T1000 (cell line): ENCODE data around the gene LDLRAD1.
A peak's percentile ranks its signal among the peaks of the same experiment; 100 is the strongest.
"Not testable (repeated sequence)": the region's sequence is repeated elsewhere in the genome, so short reads cannot be mapped to it uniquely, and the experiment has no call there.

ENCODE experiments used
- DNase-seq: peaks from one replicate; lab custom pipeline; 2025; ENCODE audit warnings: mixed read lengths; lab: John Stamatoyannopoulos, UW

LDLRAD1 gene

DNA sequence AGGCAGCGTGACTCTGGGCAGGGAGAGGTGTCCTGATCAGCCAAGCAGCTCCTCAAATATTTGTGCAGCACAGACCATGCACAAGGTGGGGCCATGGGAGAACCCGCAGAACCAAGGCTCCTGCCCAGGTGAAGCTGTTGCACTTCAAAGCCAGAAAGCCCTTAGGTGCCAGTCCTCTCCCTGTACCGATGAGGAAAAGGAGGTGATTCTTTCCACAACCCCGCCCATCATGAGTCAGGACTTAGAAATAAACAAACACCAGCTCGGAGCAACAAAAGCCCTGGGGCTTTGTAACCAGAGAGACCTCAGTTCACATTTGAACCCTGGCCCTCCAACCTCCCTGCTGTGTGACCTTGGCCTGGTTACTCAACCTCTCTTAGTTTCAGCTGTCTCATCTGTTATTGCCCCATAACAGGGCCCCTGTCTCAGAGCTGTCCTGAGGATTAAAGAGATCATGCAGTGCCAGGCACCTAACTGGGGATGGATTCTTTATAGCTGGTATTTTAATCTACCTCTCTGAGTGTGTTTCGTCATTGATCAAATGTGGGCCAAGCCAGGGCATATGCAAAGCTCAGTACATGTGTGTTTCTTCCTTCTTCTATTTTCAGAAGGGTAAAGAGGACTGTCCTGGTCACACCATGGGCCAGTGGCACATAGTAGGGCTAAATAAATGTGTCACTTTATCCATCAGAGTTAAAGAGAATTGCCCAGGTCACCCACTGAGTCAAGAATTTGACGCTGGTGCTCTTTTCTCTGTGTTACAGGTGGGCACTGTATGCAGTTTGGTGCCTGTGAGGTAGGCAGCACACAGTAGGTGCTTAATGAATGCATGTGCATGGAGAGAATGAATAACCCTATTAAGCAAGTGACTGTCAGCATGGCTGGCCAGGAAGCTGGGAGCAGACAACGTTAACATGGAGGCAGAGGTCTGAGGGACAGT, 1.4 kb downstream of the LDLRAD1 start:
- DNase-seq: peak; percentile 36

DNA sequence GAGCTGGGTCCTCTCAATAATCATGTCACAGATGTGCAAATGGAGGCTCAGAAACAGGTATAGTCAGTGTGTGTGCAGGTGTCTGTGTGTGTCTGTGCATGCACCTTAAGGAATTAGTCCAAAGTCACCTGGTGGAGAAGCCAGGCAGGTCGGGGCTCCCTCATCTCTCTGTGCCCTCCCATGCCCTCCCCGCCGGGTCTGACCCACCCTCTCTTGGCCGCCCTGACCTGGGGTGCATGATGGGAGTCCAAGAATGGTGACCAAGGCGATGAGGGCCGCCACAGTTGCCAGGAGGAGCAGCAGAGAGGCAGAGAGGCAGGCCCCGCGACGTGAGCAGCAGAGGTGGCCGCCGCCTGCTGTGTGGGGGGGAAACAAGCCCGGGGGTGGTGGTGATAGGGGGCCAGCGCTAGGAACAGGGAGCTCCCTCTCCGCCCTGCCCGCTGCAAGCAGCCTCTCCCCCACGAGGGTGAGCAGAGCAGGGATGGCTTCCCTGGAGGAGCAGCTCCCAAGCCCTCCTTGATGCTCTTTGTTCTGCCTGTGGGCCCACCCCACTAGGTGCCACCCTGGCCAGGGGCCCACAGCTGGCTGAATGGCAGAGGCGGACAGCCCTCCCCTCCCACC, 3.9 kb downstream of the LDLRAD1 start:
- DNase-seq: no peak

DNA sequence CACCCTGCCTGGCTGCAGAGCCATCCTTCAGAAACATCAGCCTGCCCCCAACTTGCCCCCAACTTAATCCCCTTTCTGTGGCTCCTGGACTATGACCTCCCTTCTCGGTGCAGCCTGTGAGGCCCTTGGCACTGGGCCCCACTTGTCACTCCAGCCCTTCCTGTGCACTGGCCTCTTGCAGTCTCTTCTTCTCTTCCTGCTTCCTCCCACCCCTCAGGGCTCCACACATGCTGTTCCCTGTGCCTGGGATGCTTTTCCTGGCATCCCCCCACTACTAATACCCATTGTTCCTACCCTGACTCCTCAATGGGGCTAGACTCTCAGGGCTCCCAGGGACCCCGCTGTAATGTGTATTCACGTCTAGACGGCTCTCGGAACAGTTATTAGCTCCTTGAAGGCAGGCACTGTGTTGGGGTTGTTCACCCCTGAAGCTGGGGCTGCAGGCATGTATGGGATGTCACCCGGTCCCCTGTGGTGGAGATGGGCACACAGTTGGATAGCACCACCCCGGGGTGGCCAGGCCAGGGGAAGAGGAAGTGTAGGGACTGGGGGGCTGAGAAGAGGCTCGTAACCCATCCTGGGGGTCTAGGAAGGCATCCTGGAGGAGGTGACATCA, 4.5 kb downstream of the LDLRAD1 start:
- DNase-seq: no peak

DNA sequence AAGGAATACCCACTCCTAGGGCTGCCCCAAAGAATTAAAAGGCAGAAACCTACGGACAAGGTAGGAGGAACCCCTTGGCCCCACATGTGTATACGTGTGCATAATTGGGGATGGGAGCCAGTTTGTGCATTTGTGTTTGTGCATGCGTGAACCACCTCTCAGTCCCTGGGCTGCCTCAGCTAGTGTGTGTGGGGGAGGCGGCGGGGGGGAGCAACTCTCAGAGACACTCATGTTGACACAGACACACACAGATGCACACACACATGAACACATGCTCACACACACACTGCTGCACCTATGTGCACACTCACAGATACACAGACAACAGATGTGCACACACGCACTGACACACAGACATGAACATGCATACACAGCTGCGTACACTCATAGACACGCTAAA, 5.1 kb downstream of the LDLRAD1 start:
- no peak for DNase-seq

DNA sequence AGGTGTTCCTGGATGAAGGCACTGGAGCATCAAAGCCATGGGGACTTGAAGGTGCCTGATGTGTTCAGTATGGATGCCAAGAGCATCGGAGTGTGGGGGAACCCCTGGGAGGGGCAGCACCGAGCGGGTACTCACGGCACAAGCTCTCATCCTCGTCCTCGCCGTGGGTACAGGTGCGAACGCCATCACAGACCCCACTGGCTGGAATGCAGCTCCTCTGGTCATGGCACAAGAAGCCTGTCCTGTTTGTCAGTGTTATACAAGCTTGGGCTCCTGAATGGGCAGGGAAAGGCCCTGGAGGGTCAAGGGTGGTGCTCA, 6.0 kb downstream of the LDLRAD1 start:
- no peak for DNase-seq

DNA sequence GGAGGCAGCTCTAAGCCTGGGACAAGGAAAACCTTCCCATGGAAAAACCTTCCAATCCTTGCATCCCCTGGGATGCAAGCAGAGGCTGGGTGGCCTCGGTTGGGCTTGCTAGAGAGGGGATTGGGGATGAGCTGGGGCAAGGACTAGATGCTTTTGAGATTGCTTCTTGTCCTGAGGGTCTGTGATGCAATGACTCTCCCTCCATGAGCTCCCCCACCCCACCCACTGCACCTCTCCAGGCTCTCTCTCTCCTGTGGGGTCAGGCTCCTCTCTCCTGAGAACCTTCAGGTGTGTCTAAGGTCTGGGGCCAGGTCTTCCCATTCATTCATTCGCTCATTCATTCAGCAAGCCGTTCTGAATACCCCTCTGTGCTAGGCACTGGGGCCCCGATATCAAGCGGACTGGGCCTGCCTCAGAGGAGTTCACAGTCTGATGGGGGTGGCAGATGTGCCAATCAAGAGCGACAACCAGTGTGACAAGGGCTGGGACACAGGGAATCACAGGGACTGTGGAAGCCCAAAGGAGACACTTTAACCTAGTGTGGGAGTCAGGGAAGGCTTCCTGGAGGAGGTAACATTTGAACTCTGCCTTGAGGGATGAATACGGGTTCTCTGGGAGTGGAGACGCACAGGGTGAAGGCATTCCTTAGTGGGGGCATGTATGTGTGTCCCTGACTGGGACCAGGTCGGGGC, 6.5 kb downstream of the LDLRAD1 start:
- DNase-seq: no peak

DNA sequence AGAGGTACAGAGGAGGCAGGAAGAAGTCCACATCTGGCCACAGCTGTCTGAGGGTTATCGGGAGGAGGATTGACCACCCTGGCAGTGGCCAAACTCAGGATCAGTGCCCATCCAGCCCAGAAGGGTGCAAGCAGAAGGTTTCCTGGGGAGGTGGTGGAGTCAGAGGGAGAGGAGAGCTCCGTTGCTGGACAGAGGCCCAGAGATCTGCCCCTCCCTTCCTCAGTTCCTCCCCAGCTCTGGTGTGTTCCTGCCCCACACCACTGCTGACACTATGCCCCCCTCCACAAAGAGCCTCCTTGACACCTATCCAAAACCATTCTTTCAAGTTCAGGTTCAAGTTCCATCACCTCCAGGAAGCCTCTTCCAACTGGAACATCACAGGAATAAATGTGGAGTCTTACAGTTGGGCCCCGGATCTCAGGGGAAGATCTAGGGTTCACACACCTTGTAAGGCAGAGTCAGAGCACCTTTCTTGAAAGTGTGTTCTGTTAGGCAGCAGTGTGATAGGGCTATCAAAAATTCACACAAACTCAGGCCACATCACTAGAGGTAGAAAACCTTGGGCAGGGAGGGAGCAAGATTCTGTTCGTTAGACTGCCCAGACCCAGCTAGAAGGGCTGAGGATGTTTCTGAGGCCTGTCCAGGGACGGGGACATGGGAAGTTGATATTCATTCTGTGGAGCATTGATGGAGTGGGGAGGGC, 7.4 kb downstream of the LDLRAD1 start:
- no peak for DNase-seq

DNA sequence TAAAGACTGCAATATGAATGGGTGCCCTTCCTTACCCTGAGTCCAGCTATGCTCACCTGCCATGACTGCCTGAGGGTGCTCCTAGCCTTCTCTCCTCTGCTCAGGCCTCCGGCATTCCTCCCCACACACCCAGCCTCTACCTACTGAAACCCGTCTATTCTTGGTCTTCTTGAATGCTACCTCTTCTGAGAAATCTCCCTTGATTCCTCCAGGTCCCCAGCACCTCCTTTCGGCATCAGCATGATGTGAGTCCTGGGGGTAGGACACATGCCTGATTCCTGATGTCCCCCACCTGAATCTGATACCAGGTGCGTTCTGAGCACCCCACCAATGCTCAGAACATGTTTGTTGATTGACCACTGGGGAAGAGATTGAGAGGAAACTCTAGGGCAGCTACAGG, 8.6 kb downstream of the LDLRAD1 start:
- DNase-seq: no peak

DNA sequence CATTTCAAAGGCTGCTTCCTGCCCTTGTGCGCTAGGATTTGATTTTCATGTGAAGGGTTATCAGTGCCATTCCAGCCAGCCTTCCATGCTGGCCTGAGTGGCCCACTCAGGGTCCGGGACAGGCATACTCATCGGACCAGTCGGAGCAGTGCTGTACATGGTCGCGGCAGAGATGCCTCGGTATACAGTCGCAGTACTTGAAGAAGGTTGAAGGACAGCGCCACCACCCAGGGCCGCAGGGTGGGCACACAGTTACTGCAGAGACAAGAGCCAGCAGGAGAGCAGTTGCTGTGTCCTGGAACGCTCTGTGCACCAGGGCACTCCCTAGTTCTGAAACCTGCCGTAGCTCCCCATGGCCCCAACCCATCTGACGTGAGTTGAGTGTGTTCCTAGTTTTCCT, 9.1 kb downstream of the LDLRAD1 start:
- DNase-seq: no peak

DNA sequence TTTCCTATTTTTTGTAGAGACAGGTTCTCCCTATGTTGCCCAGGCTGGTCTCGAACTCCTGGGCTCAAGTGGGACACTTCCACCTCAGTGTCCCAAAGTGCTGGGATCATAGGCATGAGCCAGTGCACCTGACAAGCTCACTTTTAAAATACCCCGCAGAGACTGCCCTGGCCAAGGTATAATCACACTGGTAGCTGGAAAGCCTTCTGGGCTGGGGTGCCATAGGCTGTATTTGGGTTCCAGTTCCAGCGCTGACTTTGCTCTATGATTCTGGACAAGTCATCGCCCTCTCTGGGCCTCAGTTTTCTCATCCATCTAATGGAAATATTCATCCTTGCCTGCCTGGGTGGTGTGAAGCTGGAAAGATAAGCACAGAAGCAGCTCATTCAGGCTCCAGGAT, 10.4 kb downstream of the LDLRAD1 start:
- DNase-seq: no peak

DNA sequence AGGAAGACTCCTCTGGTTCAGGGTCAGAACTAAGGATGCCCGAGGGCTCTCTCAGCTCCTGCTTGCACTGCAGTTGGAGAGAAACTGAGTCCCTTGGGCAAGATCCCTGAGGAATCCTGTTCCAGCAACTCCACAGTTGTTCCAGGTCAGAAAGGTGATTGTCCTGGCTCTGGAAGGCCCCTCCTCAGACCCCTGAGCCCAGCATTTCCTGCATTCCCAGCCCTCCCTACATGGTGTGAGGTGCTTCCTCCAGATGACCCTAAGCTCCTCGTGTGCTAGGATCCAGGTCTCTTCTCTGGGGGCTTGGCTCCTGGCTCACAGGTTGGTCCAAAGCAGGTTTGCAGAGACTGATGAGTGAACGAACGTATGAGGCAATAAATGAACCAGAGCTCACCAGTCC, 11.5 kb downstream of the LDLRAD1 start:
- DNase-seq: no peak

DNA sequence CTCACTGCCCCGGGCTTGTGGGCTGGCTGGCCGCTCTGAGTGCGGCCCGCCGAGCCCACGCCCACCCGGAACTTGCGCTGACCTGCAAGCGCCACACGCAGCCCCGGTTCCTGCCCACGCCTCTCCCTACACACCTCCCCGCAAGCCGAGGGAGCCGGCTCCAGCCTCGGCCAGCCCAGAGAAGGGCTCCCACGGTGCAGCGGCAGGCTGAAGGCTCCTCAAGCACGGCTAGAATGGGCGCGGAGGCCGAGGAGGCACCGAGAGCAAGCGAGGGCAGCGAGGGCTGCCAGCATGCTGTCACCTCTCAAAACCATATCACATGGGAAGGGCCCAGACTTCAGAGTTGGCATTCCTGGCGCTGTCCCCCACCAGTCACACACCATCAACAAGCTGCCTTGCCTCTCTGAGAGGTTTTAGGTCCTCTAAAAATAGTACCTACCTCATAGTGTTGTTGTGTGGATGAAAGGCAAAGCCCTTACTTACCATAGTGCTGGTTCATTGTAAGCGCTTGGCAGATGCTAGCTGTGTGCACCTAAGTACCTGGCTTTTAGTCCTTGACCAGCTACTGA, 13.4 kb downstream of the LDLRAD1 start:
- no peak for DNase-seq

DNA sequence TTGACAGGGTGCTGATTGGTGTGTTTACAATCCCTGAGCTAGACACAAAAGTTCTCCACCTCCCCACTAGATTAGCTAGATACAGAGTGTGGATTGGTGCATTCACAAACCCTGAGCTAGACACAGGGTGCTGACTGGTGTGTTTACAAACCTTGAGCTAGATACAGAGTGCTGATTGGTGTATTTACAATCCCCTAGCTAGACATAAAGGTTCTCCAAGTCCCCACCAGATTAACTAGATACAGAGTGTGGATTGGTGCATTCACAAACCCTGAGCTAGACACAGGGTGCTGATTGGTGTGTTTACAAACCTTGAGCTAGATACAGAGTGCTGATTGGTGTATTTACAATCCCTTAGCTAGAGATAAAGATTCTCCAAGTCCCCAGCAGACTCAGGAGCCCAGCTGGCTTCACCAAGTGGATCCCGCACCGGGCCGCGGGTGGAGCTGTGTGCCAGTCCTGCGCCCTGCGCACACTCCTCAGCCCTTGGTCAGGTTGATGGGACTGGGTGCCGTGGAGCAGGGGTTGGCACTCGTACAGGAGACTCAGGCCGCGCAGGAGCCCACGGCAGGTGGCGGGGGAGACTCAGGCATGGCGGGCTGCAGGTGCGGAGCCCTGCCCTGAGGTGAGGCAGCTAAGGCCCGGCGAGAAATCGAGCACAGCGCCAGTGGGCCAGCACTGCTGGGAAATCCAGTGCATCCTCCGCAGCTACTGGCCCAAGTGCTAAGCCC, 14.1 kb downstream of the LDLRAD1 start:
- DNase-seq: not testable (repeated sequence)

DNA sequence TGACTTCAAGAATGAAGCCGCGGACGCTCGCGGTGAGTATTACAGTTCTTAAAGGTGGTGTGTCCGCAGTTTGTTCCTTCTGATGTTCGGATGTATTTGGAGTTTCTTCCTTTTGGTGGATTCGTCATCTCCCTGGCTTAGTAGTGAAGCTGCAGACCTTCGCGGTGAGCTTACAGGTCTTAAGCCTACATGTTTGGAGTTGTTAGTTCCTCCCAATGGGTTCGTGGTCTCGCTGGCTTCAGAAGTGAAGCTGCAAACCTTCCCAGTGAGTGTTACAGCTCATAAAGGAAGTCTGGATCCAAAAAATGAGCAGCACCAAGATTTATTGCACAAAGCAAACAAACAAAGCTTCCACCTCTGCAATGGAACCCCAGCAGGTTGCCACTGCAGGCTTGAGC, 14.7 kb downstream of the LDLRAD1 start:
- DNase-seq: no peak

DNA sequence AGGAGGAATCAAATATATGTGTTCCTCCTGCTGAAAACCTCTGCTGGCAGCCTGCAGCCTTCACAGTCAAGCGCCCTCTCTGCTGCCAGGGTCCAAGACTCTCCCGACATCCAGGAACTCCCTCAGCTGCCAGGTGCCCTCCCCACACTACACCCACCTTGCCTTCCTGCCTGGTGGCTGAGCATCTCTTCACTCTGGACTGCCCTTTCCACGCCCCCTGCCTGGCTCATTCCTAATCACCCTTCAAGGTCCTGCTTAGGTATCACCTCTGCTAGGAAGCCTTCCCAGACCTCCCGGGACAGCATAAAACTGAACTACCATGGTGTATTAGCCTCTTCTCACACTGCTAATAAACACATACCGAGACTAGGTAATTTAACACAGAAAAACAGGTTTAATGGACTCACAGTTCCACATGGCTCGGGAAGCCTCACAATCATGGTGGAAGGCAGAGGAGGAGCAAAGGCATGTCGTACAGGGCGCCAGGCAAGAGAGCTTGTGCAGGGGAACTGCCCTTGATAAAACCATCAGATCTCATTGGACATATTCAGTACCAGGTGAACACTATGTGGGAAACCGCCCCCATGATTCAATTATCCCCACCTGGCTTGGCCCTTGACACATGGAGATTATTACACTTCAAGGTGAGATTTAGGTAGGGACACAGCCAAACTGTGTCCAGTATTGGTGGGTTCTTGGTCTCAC, 15.3 kb downstream of the LDLRAD1 start:
- no peak for DNase-seq

DNA sequence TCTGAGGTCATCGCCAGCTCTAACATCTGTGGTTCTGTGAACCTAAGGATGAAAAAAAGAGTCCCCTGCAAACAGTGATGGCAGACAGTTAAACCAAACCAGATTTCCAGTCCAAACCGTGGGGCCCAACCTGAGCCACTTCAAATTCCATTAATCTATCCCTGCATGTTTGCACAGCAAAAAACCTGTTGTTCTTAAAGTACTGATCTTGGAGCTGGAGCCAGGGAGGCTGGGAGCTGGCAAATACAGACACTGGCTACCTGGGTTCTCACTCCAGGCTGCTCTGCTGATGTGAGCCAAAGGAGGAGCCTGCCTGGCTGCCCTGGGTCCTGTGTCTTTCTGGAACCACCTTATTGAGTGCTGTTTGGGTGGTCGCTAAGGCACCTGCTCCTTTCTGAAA, 16.4 kb downstream of the LDLRAD1 start:
- no peak for DNase-seq

DNA sequence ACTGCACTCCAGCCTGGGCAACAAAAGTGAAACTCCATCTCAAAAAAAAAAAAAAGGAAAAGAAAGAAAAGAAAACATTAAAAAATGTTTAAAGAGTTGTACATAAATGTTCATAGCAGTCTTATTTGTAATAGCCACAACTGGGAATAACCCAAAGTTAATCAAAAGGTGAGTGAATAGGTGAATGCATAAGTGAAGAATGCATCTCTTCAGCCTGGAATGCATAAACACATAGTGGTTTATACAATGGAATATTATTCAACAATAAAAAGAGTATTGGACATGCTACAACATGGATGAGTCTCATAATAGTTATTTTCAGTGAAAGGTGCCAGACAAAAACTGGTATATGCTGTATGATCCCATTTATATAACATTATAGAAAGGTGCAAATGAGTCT, 18.1 kb downstream of the LDLRAD1 start:
- DNase-seq: no peak

DNA sequence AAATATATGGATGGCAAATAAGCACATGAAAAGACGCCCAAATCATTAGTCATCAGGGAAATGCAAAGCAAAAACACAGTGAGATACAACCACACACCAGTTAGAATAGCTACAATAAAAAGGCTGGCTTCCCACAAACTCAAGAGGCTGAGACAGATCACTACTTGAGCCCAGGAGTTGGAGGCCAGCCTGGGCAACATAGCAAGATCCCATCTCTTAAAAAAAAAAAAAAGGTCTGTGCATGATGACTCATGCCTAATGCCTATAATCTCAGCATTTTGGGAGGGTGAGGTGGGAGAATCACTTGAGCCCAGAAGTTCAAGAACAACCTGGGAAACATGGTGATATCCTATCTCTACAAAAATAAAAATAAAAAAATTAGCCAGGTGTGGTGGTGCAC, 19.8 kb downstream of the LDLRAD1 start:
- DNase-seq: no peak

DNA sequence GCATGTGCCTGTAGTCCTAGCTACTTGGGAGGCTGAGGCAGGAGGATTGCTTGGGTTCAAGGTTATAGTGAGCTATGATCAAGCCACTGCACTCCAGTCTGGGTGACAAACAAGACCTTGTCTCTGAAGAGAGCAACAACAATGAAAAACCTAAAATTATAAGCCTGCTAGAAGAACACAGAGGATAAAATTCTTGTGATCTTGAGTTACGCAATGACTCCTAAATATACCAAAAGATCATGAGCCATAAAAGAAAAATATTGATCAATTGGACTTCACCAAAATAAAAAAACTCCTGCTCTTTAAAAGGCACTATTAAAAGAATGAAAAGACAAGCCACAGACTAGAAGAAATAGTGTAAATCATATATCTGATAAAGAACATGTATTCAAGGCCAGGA, 22.3 kb downstream of the LDLRAD1 start:
- DNase-seq: no peak

DNA sequence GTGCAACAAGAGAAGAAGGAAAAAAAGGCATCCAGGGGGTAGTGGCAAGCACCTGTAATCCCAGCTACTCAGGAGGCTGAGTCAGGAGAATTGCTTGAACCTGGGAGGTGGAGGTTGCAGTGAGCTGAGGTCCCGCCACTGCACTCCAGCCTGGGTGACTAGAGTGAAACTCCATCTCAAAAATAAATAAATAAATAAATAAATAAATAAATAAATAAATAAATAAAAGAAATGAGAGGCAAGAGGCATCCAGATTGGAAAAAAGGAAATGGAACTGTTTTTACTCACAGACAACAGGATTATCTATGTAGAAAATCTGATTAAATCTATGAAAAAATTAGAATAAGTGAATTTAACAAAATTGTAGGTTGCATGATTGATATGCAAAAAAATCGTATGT, 23.5 kb downstream of the LDLRAD1 start:
- not testable (repeated sequence) for DNase-seq
